Activated naive CD4-positive, alpha-beta T cell treated with anti-CD3 and anti-CD28 coated beads, Interleukin-2, amount 50 U/mL, for 16 hours (primary cell): ENCODE measurements around the gene JPH3.

Experiments used
- DNase-seq: peaks from one replicate; pipeline ENCODE4 v3.0.0-alpha.2; 2020

The JPH3 gene

DNA sequence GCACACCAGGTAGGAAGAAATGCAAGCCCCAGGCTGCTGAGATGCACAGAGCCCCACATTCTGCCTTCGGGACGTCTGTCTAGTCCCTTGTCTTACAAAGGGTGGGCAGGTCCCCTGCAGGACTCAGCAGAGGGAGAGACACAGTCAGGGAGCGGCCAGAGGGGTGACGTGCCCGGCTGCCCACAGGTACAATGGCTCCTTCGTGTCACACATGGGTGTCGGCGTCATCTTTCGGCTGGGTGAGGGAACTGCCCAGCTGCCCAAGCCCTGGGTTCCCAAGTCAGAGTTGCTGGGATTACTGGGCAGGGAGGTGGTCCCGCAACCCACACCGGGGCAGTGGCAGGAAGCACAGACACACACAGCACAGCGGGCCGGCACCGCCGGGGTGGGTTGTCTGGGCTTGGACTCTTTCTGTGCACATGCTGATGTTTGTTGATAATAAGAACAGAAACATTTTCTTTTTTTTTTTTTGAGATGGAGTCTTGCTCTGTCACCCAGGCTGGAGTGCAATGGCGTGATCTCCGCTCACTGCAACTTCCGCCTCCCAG lies 80.6 kb downstream of the JPH3 start:
- DNase-seq = no peak

DNA sequence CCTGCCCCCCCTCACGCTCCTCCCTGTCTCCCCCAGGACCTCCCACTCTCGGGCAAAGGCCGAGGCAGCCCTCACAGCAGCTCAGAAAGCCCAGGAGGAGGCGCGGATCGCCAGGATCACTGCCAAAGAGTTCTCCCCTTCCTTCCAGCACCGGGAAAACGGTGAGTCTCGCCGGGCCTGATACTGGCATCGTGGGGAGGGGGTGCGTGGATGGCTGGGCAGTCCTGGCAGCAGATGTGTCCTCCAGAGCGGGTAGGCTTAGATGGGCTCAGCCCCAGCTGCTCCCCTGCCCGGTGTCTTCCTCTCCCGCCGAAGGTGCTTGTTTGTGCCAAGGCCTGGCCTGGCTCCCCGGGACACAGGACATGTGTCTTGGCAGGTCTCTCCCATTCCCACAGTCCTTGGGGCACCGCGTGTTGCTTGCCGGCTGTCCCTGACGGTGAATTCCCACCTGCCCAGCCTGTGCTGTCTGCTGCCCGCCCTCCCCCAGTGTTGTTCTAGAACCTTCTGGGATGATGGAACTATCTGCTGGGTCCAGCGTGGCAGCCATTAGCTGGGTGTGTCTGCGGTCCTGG lies 81.9 kb downstream of the JPH3 start:
- DNase-seq = no peak

DNA sequence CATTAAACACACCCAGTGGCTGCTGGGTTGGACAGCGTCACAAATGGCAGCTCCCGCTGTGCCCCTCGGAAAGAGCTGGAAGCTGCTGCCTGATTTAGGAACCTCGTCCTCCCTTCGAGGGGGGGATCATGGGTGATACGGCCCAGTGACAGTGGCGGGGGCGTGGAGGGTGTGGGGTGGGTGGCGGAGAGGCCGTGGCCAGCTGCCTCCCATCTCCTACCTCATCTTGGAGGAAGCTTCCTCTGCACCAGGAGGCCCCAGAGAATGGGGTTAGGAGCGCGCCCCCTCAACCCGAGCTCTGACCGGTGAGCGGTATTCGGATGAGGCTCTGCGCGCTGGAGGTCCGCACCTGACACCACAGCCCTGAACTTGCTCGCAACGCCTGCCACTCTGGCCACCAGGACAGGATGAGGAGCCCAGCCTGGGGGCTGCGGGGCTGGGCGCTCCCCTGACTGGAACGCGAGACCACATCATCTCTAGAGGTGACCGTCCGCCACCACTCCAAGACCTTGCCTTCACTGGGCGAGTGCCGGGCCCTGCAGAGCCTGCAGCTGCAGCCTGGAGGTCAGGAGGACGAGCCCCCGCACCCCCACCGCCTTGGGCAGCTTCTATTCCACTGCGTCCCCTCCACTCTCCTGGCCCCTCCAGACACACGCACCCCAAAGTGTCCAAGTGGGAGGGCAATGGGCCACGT lies 82.5 kb downstream of the JPH3 start:
- no peak for DNase-seq

DNA sequence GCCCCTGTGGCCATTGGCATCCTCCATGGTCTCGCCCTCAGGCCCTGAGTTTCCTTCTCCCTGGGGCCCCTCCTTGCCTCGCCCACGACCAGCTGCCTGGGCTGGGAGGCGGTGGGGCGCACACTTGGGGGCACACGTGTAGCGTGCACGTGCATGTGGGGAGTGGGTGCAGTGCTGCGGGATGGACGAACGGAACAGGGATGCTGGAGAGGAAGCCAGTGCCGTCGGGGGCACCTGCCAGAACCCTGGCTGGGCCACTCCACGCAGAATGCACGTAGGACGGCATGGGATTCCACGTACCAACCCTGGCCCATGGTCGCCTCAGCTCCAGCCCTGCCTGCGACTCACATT lies 83.1 kb downstream of the JPH3 start:
- no peak for DNase-seq

GRCh38 chr16:87685766-87686165 lies 83.5 kb downstream of the JPH3 start:
- DNase-seq = no peak

DNA sequence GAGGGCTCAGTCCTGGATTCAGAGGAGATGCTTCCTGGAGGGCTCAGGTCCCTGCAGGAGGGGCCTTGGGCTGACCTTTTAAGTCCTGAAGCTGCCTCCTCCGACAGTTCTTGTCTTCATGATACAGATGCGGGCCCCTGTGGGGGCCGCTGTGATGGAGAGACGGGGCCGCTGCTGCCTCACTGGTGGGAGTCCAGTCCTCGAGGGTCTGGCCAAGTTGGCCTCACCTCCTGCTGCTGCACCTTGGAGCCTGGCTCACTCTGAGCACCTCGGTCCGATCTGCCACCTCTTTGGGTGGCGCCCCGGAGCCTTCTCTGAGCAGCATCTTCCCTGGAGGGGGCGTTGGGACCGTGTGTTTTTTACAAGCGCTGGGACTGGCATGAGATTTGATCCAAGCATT lies 84.4 kb downstream of the JPH3 start:
- DNase-seq = no peak

DNA sequence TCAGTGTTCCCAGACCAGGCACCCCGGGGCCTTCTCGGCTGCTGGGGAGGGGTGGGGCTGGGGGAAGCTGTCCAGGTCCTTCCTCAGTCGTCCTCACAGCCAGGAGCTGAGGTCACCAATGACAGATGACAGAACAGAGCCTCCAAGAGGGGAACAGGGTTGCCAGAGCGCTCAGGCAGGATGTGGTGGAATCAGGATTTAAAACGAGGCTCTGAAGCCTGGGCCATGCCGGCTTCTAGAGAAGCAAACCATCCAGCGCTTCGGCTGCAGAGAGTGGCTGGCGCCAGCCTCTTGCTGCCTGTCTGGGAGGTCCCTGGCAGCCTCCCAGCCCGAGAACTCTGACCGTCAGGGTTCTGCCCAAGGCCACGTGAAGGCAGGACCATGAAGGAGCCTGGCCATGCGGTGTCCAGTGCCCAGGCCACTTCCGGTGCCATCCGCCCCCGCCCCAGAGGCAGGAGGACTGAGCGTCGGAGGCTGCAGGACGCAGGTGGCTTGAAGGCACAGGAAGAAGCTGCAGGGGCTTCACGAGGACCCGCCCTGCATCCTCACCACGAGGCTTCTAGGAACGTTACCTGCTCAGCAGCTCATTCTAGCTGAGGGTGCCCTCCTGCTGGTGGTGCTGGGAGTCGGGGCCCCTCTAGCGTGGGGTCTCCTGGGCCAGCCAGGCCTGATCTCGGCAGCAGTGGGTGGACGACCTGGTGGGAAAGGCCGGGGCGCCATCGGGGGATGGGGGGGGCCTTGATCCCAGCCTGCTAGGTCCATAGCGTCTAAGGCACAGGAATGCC lies 85.0 kb downstream of the JPH3 start:
- no peak for DNase-seq

- no peak for DNase-seq
Measured at GRCh38 chr16:87687998-87688529, 85.8 kb downstream of the JPH3 start.

GRCh38 chr16:87688876-87689815 lies 86.8 kb downstream of the JPH3 start:
- no peak for DNase-seq

GRCh38 chr16:87689956-87690465 lies 87.7 kb downstream of the JPH3 start:
- no peak for DNase-seq

DNA sequence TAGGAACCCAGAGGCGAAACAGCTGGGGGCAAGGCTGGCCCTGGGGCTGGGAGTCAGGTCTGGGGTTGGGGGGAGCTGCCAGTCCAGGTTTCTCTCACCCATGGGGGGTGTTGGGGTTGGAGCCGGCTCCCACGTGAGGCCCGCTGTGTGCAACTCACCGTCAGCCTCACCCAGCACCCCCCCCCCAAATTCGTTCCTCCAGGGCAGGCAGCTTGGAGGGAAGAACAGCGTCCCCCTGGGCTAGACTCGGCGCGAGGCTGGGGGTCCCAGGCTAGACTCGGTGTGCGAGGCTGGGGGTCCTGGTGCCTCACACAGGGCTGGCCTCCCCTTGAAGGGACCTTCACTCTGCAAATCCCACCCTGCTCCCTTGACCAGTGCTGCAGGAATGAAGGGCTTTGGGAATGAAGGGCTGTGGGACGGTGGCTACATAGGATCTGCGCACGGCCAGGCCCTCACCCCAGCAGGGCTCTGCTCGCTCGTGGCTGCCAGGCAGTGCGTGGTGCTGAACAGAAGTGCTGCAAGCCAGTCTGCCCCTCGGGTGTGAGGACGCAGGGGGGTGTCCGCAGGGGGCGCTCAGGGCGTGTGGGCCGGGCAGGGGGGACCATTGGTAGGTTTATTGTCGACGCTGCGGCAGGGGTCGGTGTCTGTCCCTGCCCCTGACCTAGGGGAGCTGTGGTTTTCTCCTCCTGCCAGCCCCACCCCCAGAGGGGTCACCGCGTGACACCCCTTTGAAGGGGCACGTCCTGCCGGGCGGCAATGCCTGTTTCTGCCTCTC lies 88.8 kb downstream of the JPH3 start:
- no peak for DNase-seq

- DNase-seq = no peak
Measured at GRCh38 chr16:87691686-87692079, 89.4 kb downstream of the JPH3 start.

GRCh38 chr16:87692176-87692575 lies 89.9 kb downstream of the JPH3 start:
- no peak for DNase-seq

DNA sequence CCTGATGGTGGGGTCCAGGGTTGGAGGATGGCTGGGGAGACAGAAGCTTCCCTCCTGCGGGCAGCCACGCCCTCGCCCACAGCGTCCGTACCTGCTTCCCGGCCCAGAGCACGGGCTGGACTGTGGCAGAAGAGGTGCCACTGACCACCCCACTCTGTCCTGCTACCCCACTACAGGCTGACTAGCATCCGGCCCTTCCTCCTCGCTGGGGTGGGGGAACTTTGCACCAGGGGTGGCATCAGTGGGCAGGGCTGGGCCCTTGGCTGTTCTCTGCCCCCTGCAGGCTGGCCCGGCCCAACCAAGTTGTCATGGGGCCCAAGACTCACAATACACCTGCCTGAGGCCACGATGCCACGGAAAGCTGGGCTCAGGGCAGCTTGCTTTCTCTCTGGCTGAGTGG lies 90.4 kb downstream of the JPH3 start:
- DNase-seq = no peak

DNA sequence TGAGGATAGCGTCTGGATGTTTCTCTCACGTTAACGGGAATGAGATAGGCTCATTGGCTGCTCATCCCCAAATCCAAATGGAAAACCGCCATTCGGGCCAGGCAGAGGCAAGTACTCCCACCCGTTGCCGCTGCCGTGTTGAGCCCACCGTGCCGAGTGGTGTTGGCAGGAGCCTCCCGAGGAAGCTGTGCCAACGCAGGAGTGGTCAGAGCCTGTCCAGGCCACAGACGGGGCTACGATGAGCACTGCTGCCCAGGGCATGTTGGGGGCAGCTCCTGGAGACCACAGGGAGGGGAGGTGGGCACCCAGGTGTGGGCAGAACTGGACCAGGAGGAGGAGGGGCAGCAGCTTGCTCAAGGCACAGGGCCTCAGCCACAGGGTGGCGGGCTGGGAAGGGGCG lies 91.5 kb downstream of the JPH3 start:
- no peak for DNase-seq

GRCh38 chr16:87694441-87695125 lies 92.3 kb downstream of the JPH3 start:
- DNase-seq = no peak

DNA sequence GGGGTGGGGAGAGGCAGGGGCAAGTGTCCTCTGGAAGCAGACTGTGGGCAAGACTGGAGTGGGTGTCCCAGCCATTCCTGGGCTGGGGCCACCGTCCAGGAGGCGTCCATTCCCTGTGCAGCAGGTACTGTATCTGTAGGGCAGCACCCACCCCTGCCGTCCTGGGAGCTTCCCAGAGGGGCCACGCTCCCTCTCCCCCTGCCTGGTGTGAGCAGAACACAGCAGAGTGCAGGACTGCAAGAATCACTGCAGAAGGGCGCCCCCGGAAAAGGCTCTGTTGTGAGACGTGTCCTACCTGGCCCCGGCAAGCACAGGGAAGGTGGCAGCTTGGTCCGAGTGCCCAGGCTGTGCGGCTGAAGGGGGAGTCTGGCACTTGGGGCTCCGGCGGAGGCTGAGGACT lies 93.2 kb downstream of the JPH3 start:
- no peak for DNase-seq

GRCh38 chr16:87696726-87697125 lies 94.4 kb downstream of the JPH3 start:
- DNase-seq = no peak

- no peak for DNase-seq
Measured at GRCh38 chr16:87697256-87697655, 94.9 kb downstream of the JPH3 start.

- no peak for DNase-seq
Measured at GRCh38 chr16:87697792-87698191, 95.5 kb downstream of the JPH3 start.

DNA sequence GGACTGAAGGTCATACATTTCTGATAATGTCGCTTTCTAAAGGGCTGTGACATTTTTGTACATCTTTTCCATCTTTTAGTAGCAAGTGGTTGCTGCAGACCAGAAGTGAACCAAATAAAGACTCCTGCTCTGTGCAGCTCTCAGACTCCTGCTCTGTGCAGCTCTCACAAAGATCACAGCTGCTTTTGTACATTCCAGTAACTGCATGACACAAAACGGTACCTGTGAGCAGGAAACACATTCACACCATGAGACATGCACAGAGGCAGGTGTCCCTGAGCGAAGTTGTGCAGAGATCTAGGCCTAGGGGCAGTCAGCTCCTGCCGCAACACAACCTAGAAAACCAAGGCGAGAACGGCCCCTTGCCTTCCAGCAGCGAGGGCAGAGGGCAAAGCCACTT lies 95.9 kb downstream of the JPH3 start:
- no peak for DNase-seq
